Renal pelvis (tissue), 12 donors: ENCODE measurements around the gene SLC35B4. TPM values are rescaled to one million over a fixed set of nuclear protein-coding genes. Genes with fewer than 3 reads are reported as not detected.
A peak's percentile ranks its signal among the peaks of the same experiment; 100 is the strongest.

Source experiments
- DNase-seq: peaks from one replicate; pipeline ENCODE4 v3.0.0-alpha.2; 2013
- long read RNA-seq, 16 experiments: transcript quantifications; one replicate each; lab custom pipeline, GENCODE V29; 2026
- polyA plus RNA-seq, 3 donors: library from polyadenylated mRNA; unstranded; fragments of 120-200 nt; gene quantifications; one replicate each; pipeline ENCODE4 v1.2.1, GENCODE V29; 2013; ENCODE audit not compliant: insufficient read length in 3 of 3

The SLC35B4 gene
- polyA plus RNA-seq, result 10 to 100 TPM; 20.1 to 34.1 (median 32.7) TPM
- long read RNA-seq, donor 1, full-length matches to known transcripts, result 3 of 8 reads
- long read RNA-seq, donor 1, partial matches to known transcripts, result 5 of 8 reads
- long read RNA-seq, donor 1, other reads (novel, unspliced or antisense), result 0 of 8 reads
- long read RNA-seq, donor 2, full-length matches to known transcripts, result 5 of 5 reads
- long read RNA-seq, donor 2, partial matches to known transcripts, result 0 of 5 reads
- long read RNA-seq, donor 2, other reads (novel, unspliced or antisense), result 0 of 5 reads
- long read RNA-seq, donor 3, full-length matches to known transcripts, result 7 of 7 reads
- long read RNA-seq, donor 3, partial matches to known transcripts, result 0 of 7 reads
- long read RNA-seq, donor 3, other reads (novel, unspliced or antisense), result 0 of 7 reads
- long read RNA-seq, donor 4, full-length matches to known transcripts, result 4 of 4 reads
- long read RNA-seq, donor 4, partial matches to known transcripts, result 0 of 4 reads
- long read RNA-seq, donor 4, other reads (novel, unspliced or antisense), result 0 of 4 reads
- long read RNA-seq, donor 5, full-length matches to known transcripts, result 1 of 1 reads
- long read RNA-seq, donor 5, partial matches to known transcripts, result 0 of 1 reads
- long read RNA-seq, donor 5, other reads (novel, unspliced or antisense), result 0 of 1 reads
- long read RNA-seq, donor 6, full-length matches to known transcripts, result 7 of 7 reads
- long read RNA-seq, donor 6, partial matches to known transcripts, result 0 of 7 reads
- long read RNA-seq, donor 6, other reads (novel, unspliced or antisense), result 0 of 7 reads
- long read RNA-seq, donor 7, full-length matches to known transcripts, result 7 of 7 reads
- long read RNA-seq, donor 7, partial matches to known transcripts, result 0 of 7 reads
- long read RNA-seq, donor 7, other reads (novel, unspliced or antisense), result 0 of 7 reads
- long read RNA-seq, donor 8, full-length matches to known transcripts, result 2 of 2 reads
- long read RNA-seq, donor 8, partial matches to known transcripts, result 0 of 2 reads
- long read RNA-seq, donor 8, other reads (novel, unspliced or antisense), result 0 of 2 reads
- long read RNA-seq, donor 9, full-length matches to known transcripts, result 6 of 6 reads
- long read RNA-seq, donor 9, partial matches to known transcripts, result 0 of 6 reads
- long read RNA-seq, donor 9, other reads (novel, unspliced or antisense), result 0 of 6 reads
- long read RNA-seq, donor 10, full-length matches to known transcripts, result 5 of 5 reads
- long read RNA-seq, donor 10, partial matches to known transcripts, result 0 of 5 reads
- long read RNA-seq, donor 10, other reads (novel, unspliced or antisense), result 0 of 5 reads
- long read RNA-seq, donor 11, full-length matches to known transcripts, result 5 of 12 reads
- long read RNA-seq, donor 11, partial matches to known transcripts, result 7 of 12 reads
- long read RNA-seq, donor 11, other reads (novel, unspliced or antisense), result 0 of 12 reads
- long read RNA-seq, donor 12, full-length matches to known transcripts, result 4 of 4 reads
- long read RNA-seq, donor 12, partial matches to known transcripts, result 0 of 4 reads
- long read RNA-seq, donor 12, other reads (novel, unspliced or antisense), result 0 of 4 reads
- long read RNA-seq, donor 13, full-length matches to known transcripts, result 5 of 5 reads
- long read RNA-seq, donor 13, partial matches to known transcripts, result 0 of 5 reads
- long read RNA-seq, donor 13, other reads (novel, unspliced or antisense), result 0 of 5 reads
- long read RNA-seq, donor 14, full-length matches to known transcripts, result 19 of 24 reads
- long read RNA-seq, donor 14, partial matches to known transcripts, result 5 of 24 reads
- long read RNA-seq, donor 14, other reads (novel, unspliced or antisense), result 0 of 24 reads
- long read RNA-seq, donor 15, full-length matches to known transcripts, result 8 of 8 reads
- long read RNA-seq, donor 15, partial matches to known transcripts, result 0 of 8 reads
- long read RNA-seq, donor 15, other reads (novel, unspliced or antisense), result 0 of 8 reads
- long read RNA-seq, donor 16, full-length matches to known transcripts, result 9 of 9 reads
- long read RNA-seq, donor 16, partial matches to known transcripts, result 0 of 9 reads
- long read RNA-seq, donor 16, other reads (novel, unspliced or antisense), result 0 of 9 reads

- DNase-seq, result peak; percentile 98
These were observed at the start of gene SLC35B4 for GRCh38 chr7:134316539-134317344. Gene SLC35B4, minus strand, starts transcription at chr7:134316930. Its CDS starts 179 bp downstream, at chr7:134316751.

- no peak for DNase-seq
These were observed 49.8 kb upstream of the SLC35B4 start for GRCh38 chr7:134366481-134366880.

GRCh38 chr7:134365341-134366054, 48.8 kb upstream of the SLC35B4 start:
- DNase-seq, result no peak

GRCh38 chr7:134364619-134365037, 47.9 kb upstream of the SLC35B4 start:
- DNase-seq, result no peak

GRCh38 chr7:134362587-134363483, 46.1 kb upstream of the SLC35B4 start:
- DNase-seq, result no peak

- no peak for DNase-seq
These were observed 43.2 kb upstream of the SLC35B4 start for GRCh38 chr7:134359787-134360432.

GRCh38 chr7:134357486-134357885, 40.8 kb upstream of the SLC35B4 start:
- DNase-seq, result no peak

GRCh38 chr7:134356421-134356936, 39.7 kb upstream of the SLC35B4 start:
- DNase-seq, result no peak

GRCh38 chr7:134355927-134356326, 39.2 kb upstream of the SLC35B4 start:
- DNase-seq, result no peak

- no peak for DNase-seq
These were observed 38.3 kb upstream of the SLC35B4 start for GRCh38 chr7:134355004-134355525.

- DNase-seq, result no peak
These were observed 36.7 kb upstream of the SLC35B4 start for GRCh38 chr7:134353411-134353810.

GRCh38 chr7:134351424-134351823, 34.7 kb upstream of the SLC35B4 start:
- no peak for DNase-seq

GRCh38 chr7:134350709-134351108, 34.0 kb upstream of the SLC35B4 start:
- no peak for DNase-seq

GRCh38 chr7:134347567-134347966, 30.8 kb upstream of the SLC35B4 start:
- DNase-seq, result no peak

GRCh38 chr7:134343796-134344195, 27.1 kb upstream of the SLC35B4 start:
- no peak for DNase-seq

- no peak for DNase-seq
These were observed 26.4 kb upstream of the SLC35B4 start for GRCh38 chr7:134343136-134343535.
